ENCODE measurements around the gene FREM3. TPM values are rescaled to one million over a fixed set of nuclear protein-coding genes. Genes with fewer than 3 reads are reported as not detected.
A peak's percentile ranks its signal among the peaks of the same experiment; 100 is the strongest.
"Not testable (repeated sequence)": the region's sequence is repeated elsewhere in the genome, so short reads cannot be mapped to it uniquely, and the experiment has no call there.

The FREM3 gene
- total and polyA plus RNA-seq, 2 donors: 0.13 to 1.5 TPM

- Histone ChIP-seq H3K4me3 (ENCODE audit: low read depth, low read length) (no peak overlapping the region), H3K27ac (ENCODE audit: low read depth) (no peak overlapping the region), H3K4me1 (ENCODE audit: insufficient read depth) (peaks cover 5% of the 10 kb centered on the region), H3K36me3 (ENCODE audit: insufficient read depth) (no peaks in the 10 kb centered on the region)
- WGBS: 52% methylated on average over 6 of the region's 6 CpGs
- no peak for DNase-seq (ENCODE audit: extremely low spot score)
These were observed 890 bp upstream of the FREM3 start for GRCh38 chr4:143701365-143701764.

- WGBS: under 1% methylated on average over 34 of the region's 34 CpGs
- no peak overlapping the region for H3K27ac ChIP-seq (ENCODE audit: low read depth)
- no peaks in the 10 kb centered on the region for H3K36me3 ChIP-seq (ENCODE audit: insufficient read depth)
- H3K4me1 ChIP-seq (ENCODE audit: insufficient read depth): peaks cover 5% of the 10 kb centered on the region
- no peak for DNase-seq (ENCODE audit: extremely low spot score)
- peak overlapping the region; percentile 40 for H3K4me3 ChIP-seq (ENCODE audit: low read depth, low read length)
These were observed 444 bp downstream of the FREM3 start for GRCh38 chr4:143700046-143700415.

- DNase-seq (ENCODE audit: extremely low spot score): no peak
- H3K36me3 ChIP-seq (ENCODE audit: insufficient read depth): no peaks in the 10 kb centered on the region
- peaks cover 5% of the 10 kb centered on the region for H3K4me1 ChIP-seq (ENCODE audit: insufficient read depth)
- H3K27ac ChIP-seq (ENCODE audit: low read depth): no peak overlapping the region
- H3K4me3 ChIP-seq (ENCODE audit: low read depth, low read length): peak overlapping the region; percentile 40
- 53% methylated on average over 40 of the region's 40 CpGs for WGBS
These were observed 987 bp downstream of the FREM3 start for GRCh38 chr4:143699331-143700045.

GRCh38 chr4:143693856-143694255, 6.6 kb downstream of the FREM3 start:
- H3K36me3 ChIP-seq (ENCODE audit: insufficient read depth): no peaks in the 10 kb centered on the region

GRCh38 chr4:143692241-143692640, 8.2 kb downstream of the FREM3 start:
- H3K4me1 ChIP-seq (ENCODE audit: insufficient read depth): no peaks in the 10 kb centered on the region
- H3K4me3 ChIP-seq (ENCODE audit: low read depth, low read length): no peak overlapping the region
- no peaks in the 10 kb centered on the region for H3K36me3 ChIP-seq (ENCODE audit: insufficient read depth)
- WGBS: 86% methylated on average over 1 of the region's 1 CpG
- H3K27ac ChIP-seq (ENCODE audit: low read depth): no peak overlapping the region
- DNase-seq (ENCODE audit: extremely low spot score): no peak

More at GRCh38 chr4:143693856-143694255, 6.6 kb downstream of the FREM3 start:
- no peak overlapping the region for H3K4me3 ChIP-seq (ENCODE audit: low read depth, low read length)
- 86% methylated on average over 4 of the region's 4 CpGs for WGBS
- H3K27ac ChIP-seq (ENCODE audit: low read depth): no peak overlapping the region
- DNase-seq (ENCODE audit: extremely low spot score): no peak
- no peaks in the 10 kb centered on the region for H3K4me1 ChIP-seq (ENCODE audit: insufficient read depth)

- Histone ChIP-seq H3K4me3 (ENCODE audit: low read depth, low read length) (no peak overlapping the region), H3K4me1 (ENCODE audit: insufficient read depth) (no peaks in the 10 kb centered on the region), H3K27ac (ENCODE audit: low read depth) (no peak overlapping the region), H3K36me3 (ENCODE audit: insufficient read depth) (no peaks in the 10 kb centered on the region)
- 83% methylated on average over 2 of the region's 2 CpGs for WGBS
- DNase-seq (ENCODE audit: extremely low spot score): no peak
These were observed 21.0 kb downstream of the FREM3 start for GRCh38 chr4:143679434-143679833.

- H3K4me3 ChIP-seq (ENCODE audit: low read depth, low read length); H3K36me3 ChIP-seq (ENCODE audit: insufficient read depth); H3K27ac ChIP-seq (ENCODE audit: low read depth); H3K4me1 ChIP-seq (ENCODE audit: insufficient read depth); DNase-seq (ENCODE audit: extremely low spot score): not testable (repeated sequence)
- 97% methylated on average over 9 of the region's 9 CpGs for WGBS
These were observed 26.8 kb downstream of the FREM3 start for GRCh38 chr4:143673629-143674028.

GRCh38 chr4:143668930-143669552, 31.4 kb downstream of the FREM3 start:
- no peaks in the 10 kb centered on the region for H3K4me1 ChIP-seq (ENCODE audit: insufficient read depth)
- H3K4me3 ChIP-seq (ENCODE audit: low read depth, low read length): no peak overlapping the region
- H3K36me3 ChIP-seq (ENCODE audit: insufficient read depth): no peaks in the 10 kb centered on the region
- H3K27ac ChIP-seq (ENCODE audit: low read depth): no peak overlapping the region
- 97% methylated on average over 9 of the region's 9 CpGs for WGBS
- no peak for DNase-seq (ENCODE audit: extremely low spot score)

- peak; percentile 6 for DNase-seq (ENCODE audit: extremely low spot score)
- 20% methylated on average over 4 of the region's 4 CpGs for WGBS
- Histone ChIP-seq H3K36me3 (ENCODE audit: insufficient read depth) (no peaks in the 10 kb centered on the region), H3K4me3 (ENCODE audit: low read depth, low read length) (no peak overlapping the region), H3K4me1 (ENCODE audit: insufficient read depth) (no peaks in the 10 kb centered on the region), H3K27ac (ENCODE audit: low read depth) (no peak overlapping the region)
These were observed 33.0 kb downstream of the FREM3 start for GRCh38 chr4:143667461-143667860.

- 94% methylated on average over 4 of the region's 4 CpGs for WGBS
- Histone ChIP-seq H3K4me3 (ENCODE audit: low read depth, low read length) (no peak overlapping the region), H3K36me3 (ENCODE audit: insufficient read depth) (no peaks in the 10 kb centered on the region), H3K27ac (ENCODE audit: low read depth) (no peak overlapping the region), H3K4me1 (ENCODE audit: insufficient read depth) (no peaks in the 10 kb centered on the region)
- no peak for DNase-seq (ENCODE audit: extremely low spot score)
These were observed 42.1 kb downstream of the FREM3 start for GRCh38 chr4:143658336-143658735.

GRCh38 chr4:143654571-143654970, 45.9 kb downstream of the FREM3 start:
- DNase-seq (ENCODE audit: extremely low spot score): no peak
- H3K27ac ChIP-seq (ENCODE audit: low read depth): no peak overlapping the region
- no peaks in the 10 kb centered on the region for H3K36me3 ChIP-seq (ENCODE audit: insufficient read depth)
- no peaks in the 10 kb centered on the region for H3K4me1 ChIP-seq (ENCODE audit: insufficient read depth)
- 90% methylated on average over 1 of the region's 1 CpG for WGBS
- no peak overlapping the region for H3K4me3 ChIP-seq (ENCODE audit: low read depth, low read length)

GRCh38 chr4:143653031-143653430, 47.4 kb downstream of the FREM3 start:
- DNase-seq (ENCODE audit: extremely low spot score): no peak
- no peaks in the 10 kb centered on the region for H3K36me3 ChIP-seq (ENCODE audit: insufficient read depth)
- WGBS: 92% methylated on average over 3 of the region's 3 CpGs
- no peak overlapping the region for H3K4me3 ChIP-seq (ENCODE audit: low read depth, low read length)
- H3K27ac ChIP-seq (ENCODE audit: low read depth): no peak overlapping the region
- H3K4me1 ChIP-seq (ENCODE audit: insufficient read depth): no peaks in the 10 kb centered on the region

- H3K4me1 ChIP-seq (ENCODE audit: insufficient read depth): no peaks in the 10 kb centered on the region
- H3K4me3 ChIP-seq (ENCODE audit: low read depth, low read length): no peak overlapping the region
- no peaks in the 10 kb centered on the region for H3K36me3 ChIP-seq (ENCODE audit: insufficient read depth)
- H3K27ac ChIP-seq (ENCODE audit: low read depth): no peak overlapping the region
- no peak for DNase-seq (ENCODE audit: extremely low spot score)
These were observed 57.1 kb downstream of the FREM3 start for GRCh38 chr4:143643399-143643798.

- Histone ChIP-seq H3K4me3 (ENCODE audit: low read depth, low read length) (no peak overlapping the region), H3K27ac (ENCODE audit: low read depth) (no peak overlapping the region), H3K36me3 (ENCODE audit: insufficient read depth) (no peaks in the 10 kb centered on the region), H3K4me1 (ENCODE audit: insufficient read depth) (no peaks in the 10 kb centered on the region)
- whole genome bisulfite sequencing: 93% methylated on average over 1 of the region's 1 CpG
- no peak for DNase-seq (ENCODE audit: extremely low spot score)
These were observed 57.9 kb downstream of the FREM3 start for GRCh38 chr4:143642611-143643010.

Measured in urinary bladder (tissue), 4 donors.